HL-60/S4 treated with retinoic acid at 250 ng/mL for 4 days and 3 days (cell line): Measurements from ENCODE around the gene PPP2R5C.

Source experiments
- in situ Hi-C: fragments of 300-500 bp; cut with MboI; formaldehyde crosslinking; loops from 2 replicates; pipeline ENCODE4 v1.7.0; 2022; ENCODE audit warnings: low sequenced_read_pairs

Gene PPP2R5C

DNA sequence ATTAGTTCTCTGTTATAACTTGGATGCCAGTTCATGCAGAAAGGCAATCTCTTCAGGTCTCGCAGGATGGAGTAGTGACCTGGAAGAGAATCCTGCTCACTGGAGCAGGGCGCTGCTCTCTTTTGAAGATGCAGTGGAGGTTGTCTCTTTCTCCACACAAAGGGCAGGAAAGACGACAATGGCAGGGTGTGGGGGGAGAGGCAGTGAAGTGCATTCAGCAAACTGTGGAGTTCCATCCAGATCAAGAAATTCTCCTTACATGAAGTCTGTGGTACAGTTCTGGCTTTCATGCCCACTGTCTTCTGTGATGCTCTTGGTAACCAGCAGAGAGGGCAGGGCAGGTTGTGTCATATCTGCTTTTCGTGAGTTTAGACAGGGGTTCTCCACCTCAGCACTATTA is 6.6 kb upstream of the PPP2R5C start:
- in situ Hi-C loops: no loop called here

GRCh38 chr14:101755591-101756324 is 5.8 kb upstream of the PPP2R5C start:
- in situ Hi-C loops: no loop called here

DNA sequence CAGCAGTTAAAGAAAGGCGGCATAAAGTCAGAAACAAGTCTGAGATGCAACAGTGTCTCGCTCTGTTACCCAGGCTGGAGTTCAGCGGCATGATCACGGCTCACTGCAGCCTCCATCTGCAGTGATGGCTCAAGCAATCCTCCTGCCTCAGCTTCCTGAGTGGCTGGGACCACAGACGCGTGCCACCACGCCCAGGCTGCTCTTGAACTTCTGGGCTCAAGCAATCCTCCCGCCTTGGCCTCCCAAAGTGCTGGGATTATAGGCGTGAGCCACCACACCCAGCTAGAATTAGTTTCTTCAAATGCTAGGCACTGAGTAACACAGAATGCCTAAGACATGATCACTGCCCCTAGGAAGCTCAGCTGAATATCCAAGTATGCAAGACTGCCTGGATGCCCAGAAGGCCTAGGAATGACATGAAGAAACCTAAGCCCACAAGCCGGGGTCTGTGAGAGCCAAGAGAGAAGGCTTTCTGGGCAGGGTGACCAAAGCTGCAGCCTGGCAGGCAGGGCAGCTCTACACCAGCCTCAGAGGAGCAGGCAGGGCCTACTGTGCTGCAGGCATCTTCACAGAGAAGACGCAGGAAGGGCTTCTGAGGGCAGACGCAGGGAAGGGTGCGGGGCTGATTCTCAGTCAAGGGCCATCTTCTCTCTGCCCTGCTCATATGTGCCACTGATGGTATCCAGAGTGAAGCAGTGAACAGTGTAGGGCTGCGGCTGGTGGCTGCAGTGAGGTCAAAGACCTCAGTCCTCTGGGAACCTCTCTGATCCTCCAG is 4.3 kb upstream of the PPP2R5C start:
- in situ Hi-C loops: no loop called here

DNA sequence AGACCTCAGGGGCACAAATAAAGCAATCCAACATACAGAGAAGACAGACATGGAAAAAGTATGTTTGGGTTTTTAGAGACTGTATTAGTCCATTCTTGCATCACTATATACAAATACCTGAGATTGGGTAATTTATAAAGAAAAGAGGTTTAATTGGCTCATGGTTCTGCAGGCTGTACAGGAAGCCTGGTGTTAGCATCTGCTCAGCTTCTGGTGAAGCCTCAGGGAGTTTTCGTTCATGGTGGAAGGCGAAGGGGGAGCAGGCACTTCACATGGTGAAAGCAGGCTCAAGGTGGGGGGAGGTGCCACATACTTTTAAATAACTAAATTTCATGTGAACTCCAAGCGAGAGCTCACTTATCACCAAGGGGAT is 3.7 kb upstream of the PPP2R5C start:
- in situ Hi-C loops: no loop called here

GRCh38 chr14:101758913-101759593 is 2.5 kb upstream of the PPP2R5C start:
- in situ Hi-C loops: no loop called here

- in situ Hi-C loops: no loop called here
These were observed 1.1 kb upstream of the PPP2R5C start for GRCh38 chr14:101760138-101761011.

GRCh38 chr14:101761881-101762529 is 496 bp downstream of the PPP2R5C start:
- in situ Hi-C loops: no loop called here

DNA sequence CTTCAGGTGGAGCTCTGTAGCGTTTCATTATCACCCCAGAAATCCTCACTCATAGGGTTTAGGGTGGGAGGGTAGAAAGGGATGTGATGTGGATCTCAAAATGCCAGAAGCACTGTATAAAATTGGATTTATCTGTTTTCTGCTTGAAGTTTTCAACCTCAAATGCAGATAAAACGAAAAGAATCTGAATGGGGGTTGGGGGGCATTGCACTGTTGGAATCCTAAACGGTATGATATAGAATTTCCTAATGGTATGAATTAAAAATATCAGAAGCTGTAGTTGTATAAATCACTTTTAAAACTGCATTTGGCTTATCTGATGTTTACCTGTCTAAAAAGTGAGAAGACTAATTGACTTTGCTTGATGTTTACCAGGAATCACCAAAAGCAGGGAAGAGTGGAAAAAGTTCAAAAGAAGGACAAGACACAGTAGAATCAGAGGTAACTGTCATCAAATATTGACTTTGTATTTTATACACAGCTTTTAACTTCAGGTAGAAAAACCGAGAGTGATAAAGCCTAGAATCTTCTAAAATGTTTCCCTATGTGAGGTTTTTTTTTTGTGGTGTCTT is 1.1 kb downstream of the PPP2R5C start:
- in situ Hi-C loops: no loop called here

- in situ Hi-C loops: no loop called here
These were observed 2.6 kb downstream of the PPP2R5C start for GRCh38 chr14:101763941-101764709.

- in situ Hi-C loops: no loop called here
These were observed 6.3 kb downstream of the PPP2R5C start for GRCh38 chr14:101767618-101768362.

DNA sequence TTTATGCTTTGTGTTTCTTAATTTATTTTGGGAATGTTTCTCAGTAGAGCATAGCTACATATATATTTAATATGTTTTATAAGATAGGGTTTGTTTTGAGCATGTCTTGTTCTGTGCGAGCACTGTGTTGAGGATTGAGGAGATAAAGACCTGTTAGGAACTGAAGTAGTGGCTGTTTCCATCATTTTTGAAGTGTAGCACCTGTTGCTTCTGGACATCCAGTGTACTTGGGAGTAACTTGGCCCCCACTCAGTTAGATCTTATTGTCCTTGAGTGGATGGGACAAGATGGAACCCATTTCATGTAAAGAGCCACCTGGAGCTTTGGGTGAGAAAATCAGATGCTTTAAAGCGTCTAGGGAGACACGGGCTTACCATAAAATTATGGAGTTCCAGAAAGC is 8.7 kb downstream of the PPP2R5C start:
- in situ Hi-C loops: no loop called here

DNA sequence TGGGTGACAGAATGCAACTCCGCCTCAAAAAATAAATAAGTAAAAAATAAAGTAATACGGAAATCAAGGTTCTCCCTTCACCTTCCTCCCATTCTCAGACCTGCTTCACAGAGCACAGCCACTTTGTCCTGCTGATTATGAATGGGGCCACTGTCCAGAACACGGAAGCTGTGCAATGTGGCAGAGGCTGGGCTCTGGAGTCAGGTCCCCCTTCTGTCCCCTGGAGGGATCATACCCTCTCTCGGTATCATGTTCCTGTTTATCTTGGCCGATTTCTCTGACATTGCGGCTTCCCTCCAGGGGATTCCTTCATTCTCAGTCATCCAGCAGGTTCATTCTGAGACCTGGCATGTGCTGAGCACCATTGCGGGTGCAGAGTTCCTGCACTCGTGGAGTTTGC is 11.3 kb downstream of the PPP2R5C start:
- in situ Hi-C loops: no loop called here

DNA sequence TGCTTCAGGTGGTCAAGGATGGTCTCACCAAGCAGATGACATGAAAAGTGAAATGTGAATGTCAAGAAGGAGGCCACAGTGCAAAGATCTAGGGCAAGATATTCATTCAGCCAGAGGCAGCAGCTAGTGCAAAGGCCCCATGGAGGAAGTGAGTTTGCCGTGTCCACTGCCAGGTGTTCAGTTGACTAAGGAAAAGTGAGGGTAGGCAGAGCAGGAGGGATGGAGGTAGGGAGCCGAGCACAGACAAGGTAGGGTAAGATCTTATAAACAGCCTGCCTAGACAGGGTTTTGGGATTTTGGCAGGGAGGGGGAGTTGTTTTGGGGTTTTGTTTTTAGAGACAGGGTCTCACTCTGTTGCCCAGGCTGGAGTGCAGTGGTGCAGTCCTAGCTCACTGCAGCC is 11.9 kb downstream of the PPP2R5C start:
- in situ Hi-C loops: no loop called here

DNA sequence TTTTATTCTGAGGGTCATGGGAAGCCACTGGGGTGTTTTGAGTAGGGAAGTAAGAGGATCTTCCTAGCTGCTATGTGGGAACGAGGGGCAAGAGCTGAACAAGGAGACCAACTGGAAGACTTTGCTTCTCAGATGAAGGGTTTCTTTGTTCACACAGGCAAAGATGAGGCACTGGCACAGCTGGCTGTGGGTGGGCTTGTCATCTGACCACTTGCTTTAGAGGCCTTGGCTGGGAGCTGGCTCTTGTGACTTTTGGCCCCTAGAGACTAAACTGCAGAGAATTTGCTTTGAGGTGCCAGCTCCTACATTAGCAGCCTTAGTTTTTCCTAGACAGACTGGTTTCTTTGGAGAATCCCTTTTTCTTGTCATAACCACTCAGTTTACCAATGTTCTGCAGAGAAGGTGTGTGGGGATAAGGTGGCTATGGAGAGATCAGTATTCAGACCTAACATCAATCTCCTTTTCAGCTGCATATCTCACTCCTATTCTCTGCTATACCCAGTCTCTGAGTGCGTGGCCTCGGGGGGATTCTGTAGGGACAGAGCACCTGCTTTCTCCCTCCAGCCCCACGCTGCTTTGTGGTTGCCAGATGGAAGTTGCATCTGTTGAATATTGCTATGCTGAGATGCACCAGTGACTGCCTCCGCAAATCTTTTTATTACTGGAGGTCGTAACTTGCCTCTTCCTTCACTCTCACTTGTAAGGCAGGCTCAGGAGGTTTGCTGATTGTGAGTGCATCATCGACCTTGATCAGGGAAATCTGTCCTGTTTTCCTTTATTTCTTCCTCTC is 12.7 kb downstream of the PPP2R5C start:
- in situ Hi-C loops: no loop called here

DNA sequence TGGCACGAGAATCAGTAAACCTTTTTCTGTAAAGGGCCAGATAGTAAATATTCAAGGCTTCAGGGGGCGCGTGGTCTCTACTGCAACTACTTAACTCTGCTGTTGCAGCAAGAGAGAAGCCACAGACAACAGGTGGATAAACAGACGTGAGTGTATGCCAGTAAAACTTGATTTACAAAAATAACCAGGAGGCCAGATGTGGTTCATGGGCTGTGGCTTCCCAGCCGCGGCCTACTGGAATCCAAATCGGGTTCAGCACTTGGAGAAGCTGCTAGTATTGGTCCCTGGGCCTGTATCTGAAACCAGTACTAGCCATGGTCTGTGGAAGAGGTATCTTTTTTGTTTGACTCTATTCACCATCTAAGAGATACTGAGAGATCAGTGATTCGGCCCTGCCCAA is 13.3 kb downstream of the PPP2R5C start:
- in situ Hi-C loops: no loop called here

GRCh38 chr14:101775826-101776225 is 14.3 kb downstream of the PPP2R5C start:
- in situ Hi-C loops: no loop called here

- in situ Hi-C loops: no loop called here
These were observed 14.8 kb downstream of the PPP2R5C start for GRCh38 chr14:101776344-101776743.

DNA sequence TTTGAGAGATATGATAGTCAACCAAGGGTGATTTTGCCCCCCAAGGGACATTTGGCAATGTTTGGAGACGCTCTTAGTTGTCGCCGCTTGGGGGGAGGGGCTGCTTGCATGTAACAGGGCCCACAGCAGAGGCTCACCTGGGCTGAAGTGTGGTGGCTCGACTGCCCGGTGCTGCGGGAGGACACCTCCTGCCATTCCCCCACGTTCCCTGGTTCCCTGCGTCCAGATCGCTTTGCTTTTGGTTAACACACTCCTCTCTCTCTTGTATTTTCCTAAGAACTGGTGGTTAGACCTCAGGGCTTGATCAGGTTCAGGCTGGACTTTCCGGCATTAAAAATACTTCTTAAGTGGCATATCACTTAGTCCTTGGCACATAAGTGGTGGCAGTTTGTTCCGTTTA is 18.9 kb downstream of the PPP2R5C start:
- in situ Hi-C loops: no loop called here
